K562 (cell line): ENCODE measurements around the gene DNAAF3. TPM values are rescaled to one million over a fixed set of nuclear protein-coding genes. Genes with fewer than 3 reads are reported as not detected.
A peak's percentile ranks its signal among the peaks of the same experiment; 100 is the strongest.

ENCODE experiments used
- CBFA2T3 ChIP-seq: fragments of 450-650 bp; IDR thresholded peaks from 2 replicates; pipeline ENCODE4 v1.6.1; 2017
- CTCFL ChIP-seq: IDR thresholded peaks from 2 replicates; pipeline ENCODE4 v1.6.1; 2011; ENCODE audit warnings: borderline replicate concordance, low read depth, mild to moderate bottlenecking, moderate library complexity, low read length; ENCODE audit not compliant: insufficient read depth, poor library complexity, severe bottlenecking
- GABPA ChIP-seq: fragments of 200-800 bp; sonication (Bioruptor generic); conservative IDR thresholded peaks from 2 replicates; pipeline ENCODE4 v1.6.1; 2016; ENCODE audit warnings: low read depth, missing genetic modification characterization, missing compliant biosample characterization
- GTF2A2 ChIP-seq: IDR thresholded peaks from 2 replicates; pipeline ENCODE4 v1.6.1; 2016; ENCODE audit warnings: mild to moderate bottlenecking, missing genetic modification characterization, missing compliant biosample characterization
- JUND ChIP-seq, 2 experiments: IDR thresholded peaks; 2 replicates in 1 of 2; 3 replicates in 1 of 2; pipeline ENCODE4 v1.6.1; 2011; ENCODE audit warnings: borderline replicate concordance in 2 of 2, low read depth in 2 of 2, low read length in 2 of 2, improper control_type of control experiment in 1 of 2, missing biosample characterization in 1 of 2, missing genetic modification characterization in 1 of 2, missing genetic modification reagents in 1 of 2
- MED1 ChIP-seq: sonication (generic); formaldehyde crosslinking; IDR thresholded peaks from 2 replicates; pipeline ENCODE4 v1.8.1; 2023; ENCODE audit warnings: missing genetic modification reagents, borderline replicate concordance
- RCOR1 ChIP-seq, 2 experiments: IDR thresholded peaks; 2 replicates each; pipeline ENCODE4 v1.6.1; 2012; ENCODE audit warnings: low read depth in 2 of 2, low read length in 2 of 2, borderline replicate concordance in 1 of 2, improper control_type of control experiment in 1 of 2
- SREBF1 ChIP-seq: fragments of 150-350 bp; IDR thresholded peaks from 2 replicates; pipeline ENCODE4 v1.6.1; 2014; ENCODE audit warnings: antibody characterized with exemption, low read depth, low read length, borderline replicate concordance
- SRF ChIP-seq, 2 experiments: fragments of 250-450, 450-650 bp in 1 of 2; sonication (Bioruptor Pico) in 1 of 2; sonication (generic) in 1 of 2; formaldehyde crosslinking; IDR thresholded peaks; 2 replicates each; pipeline versions ENCODE4 v1.5.0 to v1.5.1; 2020 to 2022; ENCODE audit warnings: mild to moderate bottlenecking in 1 of 2, missing genetic modification reagents in 1 of 2
- ZBTB12 ChIP-seq: fragments of 250-450 bp; sonication (Bioruptor Pico); IDR thresholded peaks from 2 replicates; pipeline ENCODE4 v1.4.0; 2020
- ZBTB9 ChIP-seq: fragments of 450-650 bp; formaldehyde crosslinking; IDR thresholded peaks from 2 replicates; pipeline ENCODE4 v1.4.0; 2020; ENCODE audit warnings: mild to moderate bottlenecking, moderate library complexity
- ZKSCAN8 ChIP-seq: fragments of 200-800 bp; sonication (Bioruptor generic); IDR thresholded peaks from 2 replicates; pipeline ENCODE4 v1.6.1; 2016; ENCODE audit warnings: missing genetic modification characterization, missing compliant biosample characterization
- ZNF282 ChIP-seq: sonication (generic); formaldehyde crosslinking; IDR thresholded peaks from 2 replicates; pipeline ENCODE4 v1.8.1; 2023; ENCODE audit warnings: missing genetic modification reagents
- ZNF436 ChIP-seq: fragments of 250-450, 450-650 bp; sonication (Bioruptor Pico); formaldehyde crosslinking; IDR thresholded peaks from 2 replicates; pipeline ENCODE4 v1.7.0; 2020; ENCODE audit warnings: mild to moderate bottlenecking
- ZNF449 ChIP-seq: fragments of 250-450 bp; sonication (Bioruptor Pico); IDR thresholded peaks from 2 replicates; pipeline ENCODE4 v1.8.0; 2022; ENCODE audit warnings: moderate library complexity, mild to moderate bottlenecking, inconsistent platforms
- ZNF511 ChIP-seq: sonication (generic); formaldehyde crosslinking; IDR thresholded peaks from 2 replicates; pipeline ENCODE4 v1.8.0; 2022; ENCODE audit warnings: mild to moderate bottlenecking, missing genetic modification reagents
- ZNF740 ChIP-seq, 3 experiments: fragments of 200-800 bp in 1 of 3; sonication (Bioruptor generic) in 1 of 3; sonication (generic) in 1 of 3; formaldehyde crosslinking in 1 of 3; IDR thresholded peaks; 2 replicates each; pipeline versions ENCODE4 v1.6.1 to v1.8.0; 2016 to 2022; ENCODE audit warnings: mild to moderate bottlenecking in 2 of 3, missing compliant biosample characterization in 2 of 3, missing genetic modification characterization in 2 of 3, missing genetic modification reagents in 1 of 3
- ZZZ3 ChIP-seq: fragments of 450-650 bp; IDR thresholded peaks from 2 replicates; pipeline ENCODE4 v1.6.1; 2016; ENCODE audit warnings: antibody characterized with exemption, mild to moderate bottlenecking, moderate library complexity
- polyA plus RNA-seq, 8 experiments: library from polyadenylated mRNA; depleted of rRNA in 4 of 8; stranded (reverse) in 5 of 8; unstranded in 3 of 8; fragments of >200 nt; fragmentation: Nextera tagmentation in 2 of 8; fragmentation: Illumina TruSeq in 1 of 8; extraction: Ambion mirVana in 2 of 8; extraction: Trizol in 1 of 8; gene quantifications; 2 replicates each; pipeline versions ENCODE4 v1.2.1 to v1.2.3, GENCODE V29; 2011 to 2014; ENCODE audit warnings: inconsistent platforms in 1 of 8, missing spikeins in 1 of 8
- total RNA-seq, 7 experiments: library from RNA; depleted of rRNA in 6 of 7; stranded (reverse); fragments of >200 nt in 6 of 7; fragmentation: Illumina TruSeq in 2 of 7; extraction: Trizol in 2 of 7; gene quantifications; 2 replicates each; pipeline versions ENCODE4 v1.2.1 to v1.2.3, GENCODE V29; 2011 to 2021; ENCODE audit warnings: low replicate concordance in 1 of 7

DNAAF3 gene
- total and polyA plus RNA-seq, 9 of the 15 experiments (the other 6 are each of a cell fraction or from before 2014, with no cell fraction given): 21.6 to 61.5 (median 43.0) TPM

GRCh38 chr19:55146705-55147273, 19.6 kb downstream of the DNAAF3 start (continued):
- TF ChIP-seq ZNF511 (CRISPR knock-in tag): peak; percentile 32; the same call in 1 of the 2 replicates
- TF ChIP-seq SREBF1: no peak
- TF ChIP-seq GABPA: peak; percentile 58
- TF ChIP-seq ZZZ3: no peak
- no peak for TF ChIP-seq ZNF436 (CRISPR knock-in tag)
- no peak for TF ChIP-seq CBFA2T3
- no peak for TF ChIP-seq RCOR1 (IDR thresholded peaks at IDR 0.05; ENCODE audit: borderline replicate concordance in 1 of 2, low read depth in 2 of 2, low read length in 2 of 2)
- TF ChIP-seq ZBTB9 (CRISPR knock-in tag): no peak
- TF ChIP-seq SRF (CRISPR knock-in tag; IDR thresholded peaks at IDR 0.05): peak in 1 of 2 experiments; percentile 67; a peak in 1 of 4 replicates
- no peak for TF ChIP-seq ZKSCAN8 (CRISPR knock-in tag)
- peak; percentile 49; the same call in 1 of the 2 replicates for TF ChIP-seq JUND (IDR thresholded peaks at IDR 0.05; ENCODE audit: borderline replicate concordance, low read depth, low read length)
- TF ChIP-seq JUND (tag; IDR thresholded peaks at IDR 0.05; ENCODE audit: borderline replicate concordance, low read depth, low read length): peak; percentile 15; the same call in 1 of the 3 replicates
- TF ChIP-seq MED1 (CRISPR knock-in tag): no peak
- no peak for TF ChIP-seq GTF2A2
- no peak; the same call in 1 of the 2 replicates for TF ChIP-seq ZNF282
- TF ChIP-seq ZNF740 (CRISPR knock-in tag; IDR thresholded peaks at IDR 0.05): peak; percentile 78; the same call in 1 of the 2 replicates
- no peak; a peak in 1 of 4 replicates for TF ChIP-seq ZNF740 (tag; IDR thresholded peaks at IDR 0.05)
- TF ChIP-seq CTCFL: peak; percentile 16
- no peak for TF ChIP-seq ZNF449 (CRISPR knock-in tag)
- no peak for TF ChIP-seq ZBTB12 (CRISPR knock-in tag)
